Chondrocyte (in vitro differentiated cells): ENCODE measurements around the gene FAM9B. TPM values are rescaled to one million over a fixed set of nuclear protein-coding genes. Genes with fewer than 3 reads are reported as not detected.
"Not testable (repeated sequence)": the region's sequence is repeated elsewhere in the genome, so short reads cannot be mapped to it uniquely, and the experiment has no call there.

Experiments
- DNase-seq: peaks from one replicate; pipeline ENCODE4 v3.0.0; 2021; ENCODE audit warnings: mixed read lengths, low spot score
- H3K27ac Mint-ChIP-seq: one replicate; pipeline ENCODE4 v1.8.0; 2021; ENCODE audit warnings: mild to moderate bottlenecking, moderate library complexity, mixed read lengths; ENCODE audit not compliant: unreplicated experiment
- H3K27me3 Mint-ChIP-seq: 2 replicates; pipeline ENCODE4 v1.8.0; 2021; ENCODE audit warnings: low read depth, mixed read lengths
- H3K36me3 Mint-ChIP-seq: 2 replicates; pipeline ENCODE4 v1.8.0; 2021; ENCODE audit warnings: low read depth, mixed read lengths
- H3K4me1 Mint-ChIP-seq: 2 replicates; pipeline ENCODE4 v1.8.0; 2021; ENCODE audit warnings: low read depth, mild to moderate bottlenecking, mixed read lengths
- H3K4me3 Mint-ChIP-seq: one replicate; pipeline ENCODE4 v1.8.0; 2021; ENCODE audit warnings: mild to moderate bottlenecking, moderate library complexity, mixed read lengths; ENCODE audit not compliant: unreplicated experiment
- H3K9me3 Mint-ChIP-seq: 2 replicates; pipeline ENCODE4 v1.8.0; 2021; ENCODE audit warnings: low read depth, mixed read lengths
- total RNA-seq: library from RNA; stranded (reverse); gene quantifications from 3 replicates; pipeline ENCODE4 v1.2.1, GENCODE V29; 2021
- TF ChIP-seq, protein P1 (sequence below): fragments of 200-600 bp; sonication (generic); IDR thresholded peaks from 2 replicates; pipeline ENCODE4 v1.5.0; 2021; ENCODE audit warnings: antibody characterized with exemption, mild to moderate bottlenecking, moderate library complexity

Gene FAM9B
- total RNA-seq, 1 donor from 2014 or later, result not detected

DNA sequence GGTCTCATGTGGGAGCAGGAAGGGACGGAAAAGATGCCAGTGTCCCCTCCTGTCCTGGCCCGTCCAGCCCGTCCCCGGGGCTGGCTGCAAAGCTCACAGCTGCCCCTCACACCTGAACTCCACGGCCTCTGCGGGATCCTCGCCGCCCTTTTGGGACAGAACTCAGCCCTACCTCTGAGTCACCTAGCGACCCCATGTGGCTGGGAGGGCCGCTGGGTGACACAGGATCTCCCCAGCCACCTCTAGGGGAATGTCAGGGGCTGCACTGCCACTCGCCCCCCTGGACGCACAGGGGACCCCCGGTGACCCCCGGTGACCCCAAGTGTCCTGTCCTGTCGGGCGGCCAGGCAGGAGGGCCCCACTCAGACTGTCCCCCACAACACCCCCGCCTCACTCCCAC is 748 bp downstream of the FAM9B start:
- no peak for DNase-seq
- Mint-ChIP-seq H3K27ac (no peak overlapping the region), H3K4me3 (no peak overlapping the region), H3K9me3 (peaks cover 17% of the 10 kb centered on the region), H3K4me1 (no peaks in the 10 kb centered on the region), H3K36me3 (no peaks in the 10 kb centered on the region), H3K27me3 (no peaks in the 10 kb centered on the region)
- TF ChIP-seq, protein P1, sequence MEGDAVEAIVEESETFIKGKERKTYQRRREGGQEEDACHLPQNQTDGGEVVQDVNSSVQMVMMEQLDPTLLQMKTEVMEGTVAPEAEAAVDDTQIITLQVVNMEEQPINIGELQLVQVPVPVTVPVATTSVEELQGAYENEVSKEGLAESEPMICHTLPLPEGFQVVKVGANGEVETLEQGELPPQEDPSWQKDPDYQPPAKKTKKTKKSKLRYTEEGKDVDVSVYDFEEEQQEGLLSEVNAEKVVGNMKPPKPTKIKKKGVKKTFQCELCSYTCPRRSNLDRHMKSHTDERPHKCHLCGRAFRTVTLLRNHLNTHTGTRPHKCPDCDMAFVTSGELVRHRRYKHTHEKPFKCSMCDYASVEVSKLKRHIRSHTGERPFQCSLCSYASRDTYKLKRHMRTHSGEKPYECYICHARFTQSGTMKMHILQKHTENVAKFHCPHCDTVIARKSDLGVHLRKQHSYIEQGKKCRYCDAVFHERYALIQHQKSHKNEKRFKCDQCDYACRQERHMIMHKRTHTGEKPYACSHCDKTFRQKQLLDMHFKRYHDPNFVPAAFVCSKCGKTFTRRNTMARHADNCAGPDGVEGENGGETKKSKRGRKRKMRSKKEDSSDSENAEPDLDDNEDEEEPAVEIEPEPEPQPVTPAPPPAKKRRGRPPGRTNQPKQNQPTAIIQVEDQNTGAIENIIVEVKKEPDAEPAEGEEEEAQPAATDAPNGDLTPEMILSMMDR, result no peak

GRCh38 chrX:9023293-9023692 is 10.6 kb downstream of the FAM9B start:
- TF ChIP-seq, protein P1, result no peak
- Mint-ChIP-seq H3K36me3 (no peaks in the 10 kb centered on the region), H3K4me3 (no peak overlapping the region), H3K27ac (no peak overlapping the region), H3K27me3 (no peaks in the 10 kb centered on the region), H3K9me3 (peaks cover 4% of the 10 kb centered on the region), H3K4me1 (no peaks in the 10 kb centered on the region)
- no peak for DNase-seq

- peaks cover 3% of the 10 kb centered on the region for H3K9me3 Mint-ChIP-seq
- no peaks in the 10 kb centered on the region for H3K36me3 Mint-ChIP-seq
- DNase-seq, result no peak
Observed at GRCh38 chrX:9019151-9019550, 14.8 kb downstream of the FAM9B start.

DNA sequence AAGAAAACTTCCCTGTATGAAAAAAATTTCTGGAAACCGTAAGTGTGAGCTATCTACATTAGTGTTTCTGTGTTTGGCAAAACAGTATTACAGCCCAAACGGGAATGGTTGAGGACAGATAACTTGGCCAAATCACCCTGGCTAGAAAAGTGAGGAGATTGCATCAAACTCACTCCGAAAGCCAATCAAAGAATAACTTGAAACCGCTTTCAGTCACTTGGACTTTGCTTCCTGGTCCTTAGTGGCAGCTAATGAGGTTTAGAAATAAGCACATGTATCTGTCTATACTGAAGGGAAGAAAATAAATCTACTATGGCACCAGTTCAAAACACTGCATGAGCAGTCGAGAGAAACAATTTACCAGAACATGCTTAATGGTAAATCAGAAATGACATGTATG is 15.6 kb downstream of the FAM9B start:
- H3K9me3 Mint-ChIP-seq, H3K36me3 Mint-ChIP-seq, H3K4me1 Mint-ChIP-seq, H3K4me3 Mint-ChIP-seq, H3K27me3 Mint-ChIP-seq, DNase-seq, H3K27ac Mint-ChIP-seq: not testable (repeated sequence)

More at GRCh38 chrX:9019151-9019550, 14.8 kb downstream of the FAM9B start:
- H3K27me3 Mint-ChIP-seq, result no peaks in the 10 kb centered on the region
- H3K27ac Mint-ChIP-seq, result no peak overlapping the region
- H3K4me1 Mint-ChIP-seq, result no peaks in the 10 kb centered on the region
- TF ChIP-seq, protein P1, result no peak
- no peak overlapping the region for H3K4me3 Mint-ChIP-seq

- TF ChIP-seq, protein P1, result no peak
- DNase-seq, result no peak
- Mint-ChIP-seq H3K9me3 (peaks cover 10% of the 10 kb centered on the region), H3K27me3 (no peaks in the 10 kb centered on the region), H3K36me3 (no peaks in the 10 kb centered on the region), H3K4me1 (peaks cover 6% of the 10 kb centered on the region), H3K27ac (no peak overlapping the region), H3K4me3 (no peak overlapping the region)
Observed at GRCh38 chrX:9003041-9003440, 30.9 kb downstream of the FAM9B start.

DNA sequence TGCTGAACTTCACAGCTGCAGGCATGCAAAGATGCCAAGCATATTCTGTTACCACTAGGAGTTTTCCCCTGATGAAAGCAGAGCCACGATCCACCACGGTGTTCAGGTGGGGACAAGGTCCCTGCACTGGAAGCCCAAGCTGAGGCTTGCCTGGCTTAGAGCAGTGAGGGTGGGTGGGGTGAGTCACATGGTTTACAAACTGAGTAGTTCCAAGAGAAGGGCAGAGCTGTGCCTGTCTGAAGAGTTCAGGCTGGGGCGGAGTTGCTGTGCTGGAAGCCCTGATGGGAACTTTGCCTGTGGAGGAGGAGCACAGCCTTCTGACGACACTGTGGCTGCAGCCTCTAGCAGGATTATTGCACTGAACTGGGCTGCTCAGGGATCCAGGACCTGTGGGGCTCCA is 45.5 kb downstream of the FAM9B start:
- Mint-ChIP-seq H3K27me3 (no peaks in the 10 kb centered on the region), H3K4me1 (peaks cover 3% of the 10 kb centered on the region), H3K9me3 (peaks cover 2% of the 10 kb centered on the region), H3K27ac (no peak overlapping the region), H3K36me3 (no peaks in the 10 kb centered on the region), H3K4me3 (no peak overlapping the region)
- DNase-seq, result no peak
- TF ChIP-seq, protein P1, result no peak
